NCI-H510A treated with DMSO at 0.1 percent for 48 hours (cell line): ENCODE results near the gene INHA.

Experiments
- DNase-seq: peaks from one replicate; lab custom pipeline; 2025; lab: John Stamatoyannopoulos, UW

INHA gene

DNA sequence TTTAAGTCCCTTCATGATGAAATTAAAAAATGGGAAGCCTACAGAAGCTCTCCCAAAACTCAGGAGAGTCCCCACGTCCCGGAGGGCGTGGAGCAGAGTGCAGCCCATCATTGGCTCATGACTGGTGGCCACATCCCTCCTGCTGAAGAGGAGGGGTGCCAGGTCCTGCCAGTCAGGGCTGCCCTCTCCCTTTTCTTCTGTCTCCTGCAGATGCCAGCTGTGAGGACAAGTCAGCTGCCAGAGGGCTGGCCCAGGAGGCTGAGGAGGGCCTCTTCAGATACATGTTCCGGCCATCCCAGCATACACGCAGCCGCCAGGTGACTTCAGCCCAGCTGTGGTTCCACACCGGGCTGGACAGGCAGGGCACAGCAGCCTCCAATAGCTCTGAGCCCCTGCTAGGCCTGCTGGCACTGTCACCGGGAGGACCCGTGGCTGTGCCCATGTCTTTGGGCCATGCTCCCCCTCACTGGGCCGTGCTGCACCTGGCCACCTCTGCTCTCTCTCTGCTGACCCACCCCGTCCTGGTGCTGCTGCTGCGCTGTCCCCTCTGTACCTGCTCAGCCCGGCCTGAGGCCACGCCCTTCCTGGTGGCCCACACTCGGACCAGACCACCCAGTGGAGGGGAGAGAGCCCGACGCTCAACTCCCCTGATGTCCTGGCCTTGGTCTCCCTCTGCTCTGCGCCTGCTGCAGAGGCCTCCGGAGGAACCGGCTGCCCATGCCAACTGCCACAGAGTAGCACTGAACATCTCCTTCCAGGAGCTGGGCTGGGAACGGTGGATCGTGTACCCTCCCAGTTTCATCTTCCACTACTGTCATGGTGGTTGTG lies 2.6 kb downstream of the INHA start:
- DNase-seq = peak; percentile 81

- peak; percentile 44 for DNase-seq
Measured at GRCh38 chr2:219575566-219576504, 3.7 kb downstream of the INHA start.

- DNase-seq = peak; percentile 71
Measured at GRCh38 chr2:219576505-219577388, 4.6 kb downstream of the INHA start.

DNA sequence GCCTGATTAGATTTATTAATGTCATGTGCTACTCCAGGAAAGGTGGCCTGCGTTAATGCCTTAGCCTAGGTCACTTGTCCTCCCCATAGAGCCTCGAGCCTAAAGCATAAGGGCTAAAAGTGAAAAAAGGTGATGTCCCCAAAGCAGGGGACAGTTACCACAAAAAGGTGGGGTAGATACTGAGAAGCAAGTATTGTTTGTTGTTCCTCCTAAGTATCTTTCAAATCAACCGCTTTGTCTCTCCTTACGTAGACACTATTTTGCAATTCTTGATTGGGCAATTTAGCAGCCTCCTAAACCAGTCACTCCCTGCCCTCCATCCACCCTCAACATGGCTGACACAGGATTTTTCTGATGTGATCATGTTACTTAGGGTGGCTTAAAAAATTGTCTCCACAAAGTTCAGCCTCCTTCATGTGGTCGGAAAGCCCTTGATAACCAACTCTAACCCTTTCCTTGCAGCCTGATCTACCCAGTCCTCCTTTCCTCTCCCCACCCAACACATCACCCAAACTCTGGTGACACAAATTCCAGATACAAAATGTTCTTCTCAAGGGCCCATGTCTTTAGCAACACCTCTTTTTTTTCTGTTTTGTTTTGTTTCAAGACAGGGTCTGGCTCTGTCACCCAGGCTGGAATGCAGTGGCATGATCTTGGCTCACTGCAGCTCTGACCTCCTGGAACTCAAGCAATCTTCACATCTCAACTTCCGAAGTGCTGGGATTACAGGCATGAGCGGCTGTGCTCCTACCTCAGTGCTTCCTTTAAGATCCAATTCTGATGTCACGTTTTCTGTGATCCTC lies 6.9 kb downstream of the INHA start:
- no peak for DNase-seq

- DNase-seq = no peak
Measured at GRCh38 chr2:219581346-219581745, 9.2 kb downstream of the INHA start.

GRCh38 chr2:219591091-219591490 lies 19.0 kb downstream of the INHA start:
- no peak for DNase-seq

DNA sequence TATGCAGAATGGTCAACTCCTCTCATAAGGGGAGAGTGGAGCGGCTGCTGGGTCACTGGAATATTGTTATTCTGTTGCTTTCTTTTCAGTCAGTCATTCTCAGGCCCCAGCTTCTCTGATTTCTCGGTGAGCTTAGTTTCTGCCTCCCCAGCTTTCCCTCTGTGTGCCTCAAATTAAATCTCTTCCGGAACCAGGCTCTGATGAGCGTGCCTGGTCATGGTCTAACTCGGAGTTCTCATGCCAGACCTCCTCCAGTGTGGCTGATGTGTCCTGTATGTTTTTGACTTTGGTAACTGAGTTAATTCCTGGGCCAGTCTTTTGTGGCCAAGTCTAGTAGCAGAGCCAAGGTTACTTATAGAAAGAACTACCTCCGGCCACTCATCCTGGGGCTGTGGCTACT lies 20.6 kb downstream of the INHA start:
- no peak for DNase-seq

DNA sequence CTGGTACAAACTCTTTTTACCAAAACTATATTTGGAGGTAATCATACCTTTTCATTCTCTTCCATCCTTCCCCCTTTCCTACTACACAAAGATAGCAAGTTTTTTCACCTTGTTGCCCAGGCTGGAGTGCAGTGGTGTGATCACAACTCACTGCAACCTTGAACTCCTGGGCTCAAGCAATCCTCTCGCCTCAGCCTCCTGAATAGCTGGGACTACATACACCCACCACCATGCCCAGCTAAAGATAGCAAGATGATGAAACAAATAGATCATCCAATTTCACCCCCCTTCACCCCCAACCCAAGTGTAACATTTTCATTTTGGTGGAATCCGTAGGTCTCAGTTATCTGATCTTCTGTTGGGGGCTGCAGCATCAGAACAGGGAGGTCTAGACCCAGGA lies 21.0 kb downstream of the INHA start:
- no peak for DNase-seq

DNA sequence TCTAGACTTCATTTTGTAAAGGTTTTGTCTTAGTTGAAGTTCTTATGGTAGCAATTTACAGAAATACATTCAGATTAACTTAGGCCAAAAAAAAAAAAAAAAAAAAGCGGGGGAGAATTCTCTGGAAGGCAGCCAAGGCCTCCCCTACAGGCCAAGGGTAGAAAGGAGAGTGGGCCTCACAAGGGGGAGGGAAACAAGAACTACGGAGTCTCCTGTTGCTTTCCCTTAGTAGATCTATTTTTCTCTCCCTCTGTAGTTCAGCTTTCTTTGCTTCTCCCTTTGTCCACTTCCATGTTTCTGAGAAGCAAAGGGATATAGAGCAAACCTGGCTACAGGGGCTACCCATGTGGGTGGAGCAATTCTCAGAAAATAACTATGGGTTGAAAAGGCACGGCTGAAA lies 23.1 kb downstream of the INHA start:
- DNase-seq = no peak

GRCh38 chr2:219596954-219597551 lies 24.9 kb downstream of the INHA start:
- peak; percentile 86 for DNase-seq

DNA sequence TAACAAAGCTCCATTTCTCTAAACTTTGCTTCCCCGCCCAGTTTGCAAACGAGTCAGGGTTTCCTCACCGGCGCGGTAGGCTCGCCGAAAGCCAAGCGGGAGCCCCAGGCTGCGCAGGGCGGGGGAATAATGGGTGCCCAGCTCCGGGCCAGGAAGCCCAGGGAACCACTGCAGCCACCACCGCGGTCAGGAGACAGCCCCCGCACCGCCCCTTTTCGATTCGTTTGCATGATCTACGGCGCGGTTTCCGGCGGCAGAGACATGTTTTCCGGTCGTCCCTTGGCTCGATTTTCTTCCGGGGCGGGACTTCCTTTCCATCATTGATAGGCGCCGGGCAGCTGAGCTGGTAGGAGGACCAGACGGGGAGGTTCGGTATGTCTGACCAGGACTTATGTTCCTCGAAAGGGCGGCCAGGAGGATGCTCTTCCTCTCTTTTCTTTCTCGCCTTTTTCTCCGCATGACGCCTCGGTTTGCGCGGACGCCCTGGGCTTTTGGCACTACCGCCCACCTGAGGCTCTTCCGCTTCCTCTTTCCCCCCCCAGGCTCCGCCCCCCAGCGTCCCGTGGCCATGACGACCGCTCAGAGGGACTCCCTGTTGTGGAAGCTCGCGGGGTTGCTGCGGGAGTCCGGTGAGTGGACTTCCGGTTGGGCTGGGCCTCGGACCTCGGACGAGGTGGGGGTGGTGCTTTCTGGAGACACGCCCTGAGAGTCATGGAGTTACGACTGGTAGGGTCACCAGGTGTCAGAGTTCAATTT lies 25.6 kb downstream of the INHA start, which contains the start of gene STK11IP:
STK11IP (plus strand) TSS at position 306 of the 756 bp plus-strand sequence; CDS start at position 569, 263 bp downstream.
- DNase-seq = peak; percentile 95

DNA sequence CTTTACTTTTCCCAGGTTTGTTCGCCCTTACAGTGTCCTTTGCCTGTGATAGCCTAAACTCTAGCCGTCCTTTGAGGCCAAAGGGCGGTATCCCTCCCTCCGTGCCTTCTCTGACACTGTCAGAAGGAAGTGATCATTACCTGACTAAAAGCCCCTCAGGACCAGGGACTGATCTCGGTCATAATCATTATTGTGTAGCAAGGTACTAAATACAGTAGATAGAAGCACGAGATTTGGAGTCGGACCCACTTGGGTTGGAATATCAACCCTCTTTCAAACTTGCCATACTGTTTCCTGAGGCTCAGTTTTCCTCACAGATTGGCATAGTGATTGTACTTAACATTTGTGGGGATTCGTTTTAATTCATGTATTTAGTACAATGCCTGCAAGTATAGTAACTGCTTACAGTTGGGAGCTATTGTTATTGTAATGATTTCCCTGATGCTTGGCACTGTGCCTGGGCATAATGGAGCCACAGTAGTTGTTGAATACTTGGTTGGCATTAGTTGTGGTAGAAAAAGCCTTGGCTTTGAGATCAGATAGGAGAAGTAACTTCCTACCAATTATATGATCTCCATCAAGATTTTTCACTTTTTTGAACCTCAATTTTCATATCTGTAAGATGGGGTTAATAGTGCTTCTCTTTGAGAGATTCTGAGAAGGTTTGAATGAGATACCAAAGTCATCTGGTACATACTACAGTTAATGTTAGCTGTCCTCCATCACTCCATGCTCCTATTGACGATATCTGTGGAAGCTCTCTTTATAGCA lies 26.4 kb downstream of the INHA start:
- no peak for DNase-seq

GRCh38 chr2:219603771-219604170 lies 31.7 kb downstream of the INHA start:
- no peak for DNase-seq

GRCh38 chr2:219605607-219605954 lies 33.5 kb downstream of the INHA start:
- DNase-seq = no peak

DNA sequence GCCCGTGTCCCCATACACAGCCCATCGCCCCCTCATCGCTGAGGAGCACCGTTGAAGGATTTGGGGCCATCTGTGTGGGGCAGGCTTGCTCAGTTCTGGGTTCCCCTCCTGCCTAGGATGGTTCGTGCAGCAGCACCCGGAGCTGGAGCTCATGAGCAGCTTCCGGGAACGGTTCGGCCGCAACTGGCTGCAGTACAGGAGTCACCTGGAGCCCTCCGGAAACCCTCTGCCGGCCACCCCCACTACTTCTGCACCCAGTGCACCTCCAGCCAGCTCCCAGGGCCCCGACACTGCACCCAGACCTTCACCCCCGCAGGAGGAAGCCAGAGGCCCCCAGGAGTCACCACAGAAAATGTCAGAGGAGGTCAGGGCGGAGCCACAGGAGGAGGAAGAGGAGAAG lies 35.8 kb downstream of the INHA start:
- no peak for DNase-seq

DNA sequence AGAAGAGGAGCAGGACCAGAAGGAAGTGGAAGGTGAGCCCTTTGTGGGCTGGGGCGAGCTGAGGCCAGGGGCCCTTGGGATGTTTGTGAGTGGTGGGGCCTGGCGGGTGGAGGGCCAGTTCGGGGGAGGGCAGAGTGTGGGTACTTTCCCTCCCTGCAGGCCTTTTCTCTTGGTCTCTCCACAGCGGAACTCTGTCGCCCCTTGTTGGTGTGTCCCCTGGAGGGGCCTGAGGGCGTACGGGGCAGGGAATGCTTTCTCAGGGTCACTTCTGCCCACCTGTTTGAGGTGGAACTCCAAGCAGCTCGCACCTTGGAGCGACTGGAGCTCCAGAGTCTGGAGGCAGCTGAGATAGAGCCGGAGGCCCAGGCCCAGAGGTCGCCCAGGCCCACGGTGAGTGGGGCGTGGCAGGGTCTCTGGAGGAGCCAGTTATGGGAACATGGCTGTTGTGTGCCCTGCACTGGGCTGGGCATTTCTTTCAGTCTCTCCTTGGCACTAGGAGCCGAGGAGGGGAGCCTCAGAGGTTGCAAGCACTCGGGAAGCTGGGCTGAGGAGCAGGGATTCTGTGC lies 36.4 kb downstream of the INHA start:
- no peak for DNase-seq

DNA sequence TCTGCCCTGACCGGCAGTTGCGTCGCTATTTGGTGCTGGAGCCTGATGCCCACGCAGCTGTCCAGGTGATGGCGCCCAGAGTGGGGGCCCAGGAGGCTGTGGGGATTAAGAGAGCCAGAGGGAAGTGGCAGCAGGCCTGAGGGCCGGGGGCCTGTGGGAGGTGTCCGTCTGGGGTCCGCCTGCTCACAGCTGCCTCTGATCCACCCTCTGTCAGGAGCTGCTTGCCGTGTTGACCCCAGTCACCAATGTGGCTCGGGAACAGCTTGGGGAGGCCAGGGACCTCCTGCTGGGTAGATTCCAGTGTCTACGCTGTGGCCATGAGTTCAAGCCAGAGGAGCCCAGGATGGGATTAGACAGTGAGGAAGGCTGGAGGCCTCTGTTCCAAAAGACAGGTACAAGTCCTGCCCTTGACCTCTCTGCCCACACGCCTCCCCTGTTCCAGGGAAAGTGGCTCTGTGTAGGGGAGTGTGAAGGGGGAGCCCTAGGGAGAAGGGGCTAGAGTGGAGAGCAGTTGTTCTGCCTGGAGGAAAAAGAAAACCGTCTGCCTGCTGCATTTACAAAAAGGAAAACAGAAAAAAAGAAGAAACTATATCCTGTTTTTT lies 37.1 kb downstream of the INHA start:
- DNase-seq = no peak

- DNase-seq = no peak
Measured at GRCh38 chr2:219611306-219611705, 39.2 kb downstream of the INHA start.
